ENCODE measurements around the gene RNF130. TPM values are rescaled to one million over a fixed set of nuclear protein-coding genes. Genes with fewer than 3 reads are reported as not detected.

Gene RNF130
- total RNA-seq, 1 donor from 2014 or later: 73.8 TPM

- no peaks in the 10 kb centered on the region for H3K9me3 Mint-ChIP-seq (ENCODE audit: low read depth)
- H3K4me1 Mint-ChIP-seq (ENCODE audit: low read depth): peaks cover 9% of the 10 kb centered on the region
Measured at GRCh38 chr5:180088561-180088960, 17.0 kb upstream of the RNF130 start.

GRCh38 chr5:180086816-180087399 is 15.3 kb upstream of the RNF130 start:
- no peak overlapping the region for H3K4me3 Mint-ChIP-seq (ENCODE audit: low read depth)
- no peaks in the 10 kb centered on the region for H3K9me3 Mint-ChIP-seq (ENCODE audit: low read depth)
- H3K27ac Mint-ChIP-seq: no peak overlapping the region
- TF ChIP-seq, protein P1, sequence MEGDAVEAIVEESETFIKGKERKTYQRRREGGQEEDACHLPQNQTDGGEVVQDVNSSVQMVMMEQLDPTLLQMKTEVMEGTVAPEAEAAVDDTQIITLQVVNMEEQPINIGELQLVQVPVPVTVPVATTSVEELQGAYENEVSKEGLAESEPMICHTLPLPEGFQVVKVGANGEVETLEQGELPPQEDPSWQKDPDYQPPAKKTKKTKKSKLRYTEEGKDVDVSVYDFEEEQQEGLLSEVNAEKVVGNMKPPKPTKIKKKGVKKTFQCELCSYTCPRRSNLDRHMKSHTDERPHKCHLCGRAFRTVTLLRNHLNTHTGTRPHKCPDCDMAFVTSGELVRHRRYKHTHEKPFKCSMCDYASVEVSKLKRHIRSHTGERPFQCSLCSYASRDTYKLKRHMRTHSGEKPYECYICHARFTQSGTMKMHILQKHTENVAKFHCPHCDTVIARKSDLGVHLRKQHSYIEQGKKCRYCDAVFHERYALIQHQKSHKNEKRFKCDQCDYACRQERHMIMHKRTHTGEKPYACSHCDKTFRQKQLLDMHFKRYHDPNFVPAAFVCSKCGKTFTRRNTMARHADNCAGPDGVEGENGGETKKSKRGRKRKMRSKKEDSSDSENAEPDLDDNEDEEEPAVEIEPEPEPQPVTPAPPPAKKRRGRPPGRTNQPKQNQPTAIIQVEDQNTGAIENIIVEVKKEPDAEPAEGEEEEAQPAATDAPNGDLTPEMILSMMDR (IDR thresholded peaks at IDR 0.05; ENCODE audit: unreplicated experiment): no peak
- no peaks in the 10 kb centered on the region for H3K36me3 Mint-ChIP-seq (ENCODE audit: insufficient read depth)
- DNase-seq (ENCODE audit: low spot score, unreplicated experiment): no peak
- H3K27me3 Mint-ChIP-seq: peaks cover 3% of the 10 kb centered on the region
- peaks cover 18% of the 10 kb centered on the region for H3K4me1 Mint-ChIP-seq (ENCODE audit: low read depth)

More at GRCh38 chr5:180088561-180088960, 17.0 kb upstream of the RNF130 start:
- peak overlapping the region; percentile 37 for H3K4me3 Mint-ChIP-seq (ENCODE audit: low read depth)
- no peak overlapping the region for H3K27ac Mint-ChIP-seq
- no peak for DNase-seq (ENCODE audit: low spot score, unreplicated experiment)
- H3K27me3 Mint-ChIP-seq: peaks cover 3% of the 10 kb centered on the region
- TF ChIP-seq, protein P1 (IDR thresholded peaks at IDR 0.05; ENCODE audit: unreplicated experiment): no peak
- no peaks in the 10 kb centered on the region for H3K36me3 Mint-ChIP-seq (ENCODE audit: insufficient read depth)

GRCh38 chr5:180085837-180086236 is 14.3 kb upstream of the RNF130 start:
- Mint-ChIP-seq H3K27me3 (peaks cover 3% of the 10 kb centered on the region), H3K9me3 (ENCODE audit: low read depth) (no peaks in the 10 kb centered on the region), H3K4me1 (ENCODE audit: low read depth) (peaks cover 18% of the 10 kb centered on the region), H3K4me3 (ENCODE audit: low read depth) (no peak overlapping the region), H3K36me3 (ENCODE audit: insufficient read depth) (no peaks in the 10 kb centered on the region), H3K27ac (no peak overlapping the region)
- DNase-seq (ENCODE audit: low spot score, unreplicated experiment): no peak
- TF ChIP-seq, protein P1 (IDR thresholded peaks at IDR 0.05; ENCODE audit: unreplicated experiment): no peak

DNA sequence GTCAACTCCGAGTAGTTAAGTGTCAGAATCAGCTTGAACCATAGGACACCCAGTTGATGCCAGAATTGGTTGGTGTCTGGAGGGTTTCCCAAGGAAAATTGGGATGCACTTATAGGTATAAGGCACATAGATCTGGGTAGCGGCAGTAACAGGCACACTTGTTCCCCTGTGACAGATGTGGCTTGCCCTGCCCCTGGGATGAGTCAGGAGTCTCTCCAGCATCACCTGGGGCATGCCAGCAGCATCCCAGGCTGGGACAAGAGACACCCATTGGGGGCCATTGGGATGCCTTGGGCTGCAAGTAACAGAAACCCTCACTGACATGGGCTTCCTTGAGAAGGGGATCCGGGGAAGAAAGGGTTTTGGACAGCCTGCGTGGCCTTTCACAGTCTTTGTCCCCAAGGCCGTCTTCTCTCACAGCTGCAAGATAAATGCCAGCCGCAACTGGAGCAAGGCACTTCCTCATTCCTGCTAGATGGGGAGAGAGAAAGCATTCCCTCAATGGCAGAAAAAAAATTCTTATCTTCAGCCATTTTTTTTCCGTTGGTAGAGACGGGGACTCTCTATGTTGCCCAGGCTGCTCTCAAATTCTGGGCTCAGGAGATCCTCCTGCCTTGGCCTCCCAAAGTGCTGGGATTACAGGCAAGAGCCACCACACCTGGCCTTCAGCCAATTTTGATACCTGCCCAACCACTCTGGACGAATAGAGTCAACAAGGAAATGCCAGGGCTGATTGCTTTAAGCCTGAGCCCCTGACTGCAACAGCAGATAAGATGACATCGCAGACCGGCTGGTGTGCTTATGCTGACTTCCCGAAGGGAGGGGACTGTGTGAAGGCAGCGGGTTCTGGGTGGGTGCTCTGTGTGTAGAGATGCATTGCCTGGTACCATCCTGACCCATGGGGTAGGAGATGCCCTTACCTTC is 13.3 kb upstream of the RNF130 start:
- TF ChIP-seq, protein P1 (IDR thresholded peaks at IDR 0.05; ENCODE audit: unreplicated experiment): no peak
- H3K4me1 Mint-ChIP-seq (ENCODE audit: low read depth): peaks cover 15% of the 10 kb centered on the region
- H3K36me3 Mint-ChIP-seq (ENCODE audit: insufficient read depth): no peaks in the 10 kb centered on the region
- H3K4me3 Mint-ChIP-seq (ENCODE audit: low read depth): no peak overlapping the region
- DNase-seq (ENCODE audit: low spot score, unreplicated experiment): no peak
- H3K27me3 Mint-ChIP-seq: peaks cover 3% of the 10 kb centered on the region
- H3K27ac Mint-ChIP-seq: no peak overlapping the region
- no peaks in the 10 kb centered on the region for H3K9me3 Mint-ChIP-seq (ENCODE audit: low read depth)

- DNase-seq (ENCODE audit: low spot score, unreplicated experiment): no peak
- peaks cover 15% of the 10 kb centered on the region for H3K4me1 Mint-ChIP-seq (ENCODE audit: low read depth)
Measured at GRCh38 chr5:180083529-180084060, 12.0 kb upstream of the RNF130 start.

More at GRCh38 chr5:180083529-180084060, 12.0 kb upstream of the RNF130 start:
- Mint-ChIP-seq H3K36me3 (ENCODE audit: insufficient read depth) (no peaks in the 10 kb centered on the region), H3K4me3 (ENCODE audit: low read depth) (no peak overlapping the region), H3K27me3 (peaks cover 9% of the 10 kb centered on the region), H3K9me3 (ENCODE audit: low read depth) (no peaks in the 10 kb centered on the region), H3K27ac (no peak overlapping the region)
- TF ChIP-seq, protein P1 (IDR thresholded peaks at IDR 0.05; ENCODE audit: unreplicated experiment): no peak
